ACC112 (cell line): Measurements from ENCODE around the gene TMEM131.

Source experiments
- H2AFZ ChIP-seq: fragments of 200-600 bp; sonication (generic); one replicate; pipeline ENCODE4 v1.6.0; 2017; ENCODE audit warnings: antibody characterized with exemption, low read length; ENCODE audit not compliant: unreplicated experiment
- H3K27ac ChIP-seq: fragments of 200-600 bp; sonication (generic); 2 replicates; pipeline ENCODE4 v1.5.1; 2014; ENCODE audit warnings: low read depth, mild to moderate bottlenecking, antibody characterized with exemption, low read length, moderate library complexity
- H3K27me3 ChIP-seq: fragments of 200-600 bp; sonication (generic); 2 replicates; pipeline ENCODE4 v1.6.1; 2014; ENCODE audit warnings: mild to moderate bottlenecking, antibody characterized with exemption, low read length, moderate library complexity, mixed read lengths; ENCODE audit not compliant: insufficient read depth
- H3K36me3 ChIP-seq: fragments of 200-600 bp; sonication (generic); 2 replicates; pipeline ENCODE4 v1.6.1; 2016; ENCODE audit warnings: mild to moderate bottlenecking, antibody characterized with exemption, low read length, moderate library complexity, mixed read lengths; ENCODE audit not compliant: insufficient read depth
- H3K4me1 ChIP-seq: fragments of 200-600 bp; sonication (generic); one replicate; pipeline ENCODE4 v1.6.1; 2016; ENCODE audit warnings: low read length, mixed read lengths; ENCODE audit not compliant: insufficient read depth, unreplicated experiment, control insufficient read depth
- H3K4me3 ChIP-seq: fragments of 200-600 bp; sonication (generic); 2 replicates; pipeline ENCODE4 v1.5.1; 2014; ENCODE audit warnings: mild to moderate bottlenecking, low read depth, low read length
- H3K79me2 ChIP-seq: fragments of 200-600 bp; sonication (generic); one replicate; pipeline ENCODE4 v1.6.0; 2016; ENCODE audit warnings: low read length; ENCODE audit not compliant: control insufficient read depth, unreplicated experiment, insufficient read depth

TMEM131 gene

GRCh38 chr2:97999536-97999935 is 3.8 kb upstream of the TMEM131 start:
- no peak overlapping the region for H2AFZ ChIP-seq
- no peak overlapping the region for H3K4me3 ChIP-seq
- H3K36me3 ChIP-seq = no peaks in the 10 kb centered on the region
- H3K27ac ChIP-seq = no peak overlapping the region
- H3K4me1 ChIP-seq = no peaks in the 10 kb centered on the region
- no peaks in the 10 kb centered on the region for H3K27me3 ChIP-seq
- H3K79me2 ChIP-seq = peaks cover 7% of the 10 kb centered on the region

GRCh38 chr2:97998431-97999005 is 2.8 kb upstream of the TMEM131 start:
- Histone ChIP-seq H3K27ac (no peak overlapping the region), H3K4me3 (no peak overlapping the region), H3K79me2 (peaks cover 17% of the 10 kb centered on the region), H3K27me3 (no peaks in the 10 kb centered on the region), H3K4me1 (no peaks in the 10 kb centered on the region), H2AFZ (no peak overlapping the region), H3K36me3 (no peaks in the 10 kb centered on the region)

GRCh38 chr2:97997784-97998392 is 2.1 kb upstream of the TMEM131 start:
- Histone ChIP-seq H3K4me3 (no peak overlapping the region), H3K27ac (no peak overlapping the region), H3K4me1 (no peaks in the 10 kb centered on the region), H3K36me3 (no peaks in the 10 kb centered on the region), H3K27me3 (no peaks in the 10 kb centered on the region), H3K79me2 (peaks cover 23% of the 10 kb centered on the region), H2AFZ (no peak overlapping the region)

GRCh38 chr2:97996679-97997078 is 931 bp upstream of the TMEM131 start:
- Histone ChIP-seq H3K27ac (no peak overlapping the region), H3K4me3 (peak overlapping the region; percentile 88), H2AFZ (peak overlapping the region; percentile 26), H3K36me3 (no peaks in the 10 kb centered on the region), H3K4me1 (no peaks in the 10 kb centered on the region), H3K27me3 (no peaks in the 10 kb centered on the region), H3K79me2 (peaks cover 33% of the 10 kb centered on the region)

GRCh38 chr2:97995026-97995733 is 568 bp downstream of the TMEM131 start:
- H3K27me3 ChIP-seq = no peaks in the 10 kb centered on the region
- peak overlapping the region; percentile 85 for H3K27ac ChIP-seq
- H3K4me1 ChIP-seq = no peaks in the 10 kb centered on the region
- no peaks in the 10 kb centered on the region for H3K36me3 ChIP-seq
- H2AFZ ChIP-seq = peak overlapping the region; percentile 82
- peak overlapping the region; percentile 88 for H3K4me3 ChIP-seq
- H3K79me2 ChIP-seq = peaks cover 48% of the 10 kb centered on the region

GRCh38 chr2:97994476-97994875 is 1.3 kb downstream of the TMEM131 start:
- H3K4me1 ChIP-seq = no peaks in the 10 kb centered on the region
- no peaks in the 10 kb centered on the region for H3K36me3 ChIP-seq
- peak overlapping the region; percentile 85; the same call in 1 of the 2 replicates for H3K27ac ChIP-seq
- peak overlapping the region; percentile 88 for H3K4me3 ChIP-seq
- peaks cover 55% of the 10 kb centered on the region for H3K79me2 ChIP-seq
- H2AFZ ChIP-seq = no peak overlapping the region
- no peaks in the 10 kb centered on the region for H3K27me3 ChIP-seq

DNA sequence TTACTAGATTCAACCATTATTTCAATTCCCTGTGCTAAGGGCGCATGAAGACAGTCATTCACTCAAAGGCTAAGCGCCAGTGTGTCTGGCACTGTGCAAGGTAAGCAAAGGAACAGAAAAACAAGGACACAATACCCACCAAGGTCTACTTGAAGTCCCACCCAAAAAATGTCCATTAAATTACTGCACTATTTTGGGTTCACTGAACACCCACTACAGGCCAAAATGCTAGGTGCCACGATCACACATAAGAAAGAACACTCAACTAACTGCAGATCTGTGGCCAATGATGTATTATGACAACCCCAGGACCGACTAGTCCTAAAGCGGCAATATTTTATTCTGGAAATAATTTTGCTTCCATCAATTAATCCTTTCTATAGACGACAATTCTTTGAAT is 1.8 kb downstream of the TMEM131 start:
- H3K27ac ChIP-seq = no peak overlapping the region
- H2AFZ ChIP-seq = no peak overlapping the region
- peaks cover 60% of the 10 kb centered on the region for H3K79me2 ChIP-seq
- no peaks in the 10 kb centered on the region for H3K4me1 ChIP-seq
- no peaks in the 10 kb centered on the region for H3K36me3 ChIP-seq
- peak overlapping the region; percentile 88 for H3K4me3 ChIP-seq
- no peaks in the 10 kb centered on the region for H3K27me3 ChIP-seq

DNA sequence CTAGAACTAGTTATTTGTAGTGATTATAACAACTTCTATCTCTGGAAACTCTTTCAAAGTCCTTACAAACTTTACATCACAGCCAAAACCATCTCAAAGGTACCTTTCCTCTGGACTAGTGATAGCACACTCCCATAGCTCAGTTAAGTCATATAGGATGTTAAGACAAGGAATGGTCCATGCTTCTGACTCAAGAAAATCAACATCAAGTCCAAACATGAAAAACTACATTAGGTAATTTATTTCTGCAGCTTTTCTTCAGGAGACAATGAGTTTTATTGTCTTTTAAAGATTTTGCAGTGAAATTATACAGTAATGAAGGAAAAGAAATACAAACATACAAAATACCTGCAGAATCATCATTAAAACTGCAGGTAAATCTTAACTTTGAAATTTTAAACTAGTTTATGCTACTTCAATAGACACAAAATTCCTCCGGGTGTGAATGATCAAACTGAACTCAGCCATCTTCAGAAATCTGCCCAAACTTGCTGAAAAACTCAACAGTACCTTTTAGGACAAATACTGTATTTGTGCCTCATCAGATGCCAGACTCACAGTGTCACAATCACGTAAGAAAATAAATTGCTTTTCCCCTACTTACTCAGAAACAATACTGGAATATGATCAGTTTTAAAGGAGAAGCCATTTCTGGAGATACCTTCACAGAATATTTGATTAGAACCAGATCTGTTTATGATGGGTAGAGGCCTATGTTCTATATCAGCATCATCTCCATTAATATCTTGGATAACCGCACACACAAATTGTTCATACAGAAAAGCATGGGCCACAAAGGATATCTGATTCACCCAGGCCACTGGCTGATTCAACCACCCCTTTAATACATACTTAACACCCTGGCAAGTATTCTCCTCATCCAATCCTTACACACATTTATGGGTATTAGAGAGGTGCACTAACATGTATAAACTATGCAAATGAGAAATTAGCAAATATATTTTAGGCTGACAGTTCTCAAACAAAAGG is 2.6 kb downstream of the TMEM131 start:
- Histone ChIP-seq H3K4me3 (peak overlapping the region; percentile 88), H3K79me2 (peaks cover 68% of the 10 kb centered on the region), H3K4me1 (no peaks in the 10 kb centered on the region)

DNA sequence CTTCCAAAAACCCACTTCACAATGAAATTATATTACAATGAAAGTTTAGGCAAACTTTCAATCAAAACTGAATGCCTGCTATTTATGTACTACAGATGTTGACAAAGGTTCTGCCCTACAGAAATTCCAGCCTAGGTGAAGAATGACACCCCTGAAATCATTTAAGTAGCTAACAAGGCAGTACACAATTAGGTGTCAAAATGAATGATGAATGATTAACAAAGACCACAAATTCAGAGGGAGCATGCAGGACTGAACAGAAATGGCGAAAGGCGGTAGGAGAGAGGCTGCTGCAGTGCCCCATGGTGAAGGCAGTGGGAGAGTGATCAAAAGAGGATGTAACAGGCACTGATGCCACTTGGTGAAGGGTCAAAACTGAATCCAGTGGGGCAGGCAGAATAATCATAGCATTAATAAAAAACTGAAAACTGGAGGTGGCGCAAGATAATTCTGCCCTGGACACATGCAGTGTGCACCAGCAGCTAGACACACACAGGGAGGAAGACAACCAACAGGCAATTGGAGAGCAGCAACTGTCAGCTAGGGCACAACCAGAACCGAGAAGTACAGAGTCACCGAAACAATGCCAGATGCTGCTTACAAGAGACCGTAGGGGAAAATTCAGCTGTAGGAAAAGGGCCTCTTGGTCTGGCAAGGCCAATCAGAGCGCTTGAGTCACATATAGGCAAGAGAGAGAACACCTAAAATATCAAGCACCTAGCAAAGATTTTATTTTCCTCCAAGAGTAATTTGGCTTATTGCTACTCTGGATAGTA is 4.5 kb downstream of the TMEM131 start:
- Histone ChIP-seq H2AFZ (no peak overlapping the region), H3K79me2 (peaks cover 86% of the 10 kb centered on the region), H3K36me3 (no peaks in the 10 kb centered on the region), H3K27me3 (no peaks in the 10 kb centered on the region), H3K4me1 (no peaks in the 10 kb centered on the region), H3K27ac (no peak overlapping the region), H3K4me3 (no peak overlapping the region)

More for the DNA sequence above, 2.6 kb downstream of the TMEM131 start:
- Histone ChIP-seq H3K36me3 (no peaks in the 10 kb centered on the region), H3K27me3 (no peaks in the 10 kb centered on the region), H2AFZ (no peak overlapping the region), H3K27ac (no peak overlapping the region)

GRCh38 chr2:97988722-97989121 is 7.0 kb downstream of the TMEM131 start:
- no peaks in the 10 kb centered on the region for H3K27me3 ChIP-seq
- H3K4me3 ChIP-seq = no peak overlapping the region
- no peak overlapping the region for H2AFZ ChIP-seq
- H3K79me2 ChIP-seq = peaks cover 86% of the 10 kb centered on the region
- H3K27ac ChIP-seq = no peak overlapping the region
- peaks cover 2% of the 10 kb centered on the region; the same call in 1 of the 2 replicates for H3K36me3 ChIP-seq
- no peaks in the 10 kb centered on the region for H3K4me1 ChIP-seq
